Activated T-cell treated with anti-CD3 and anti-CD28 coated beads for 24 hours (primary cell): ENCODE results near the gene TBX4.
"Not testable (repeated sequence)": the region's sequence is repeated elsewhere in the genome, so short reads cannot be mapped to it uniquely, and the experiment has no call there.

Experiments used
- DNase-seq: peaks from one replicate; pipeline ENCODE4 v3.0.0-alpha.2; 2020; ENCODE audit warnings: low read depth

TBX4 gene

DNA sequence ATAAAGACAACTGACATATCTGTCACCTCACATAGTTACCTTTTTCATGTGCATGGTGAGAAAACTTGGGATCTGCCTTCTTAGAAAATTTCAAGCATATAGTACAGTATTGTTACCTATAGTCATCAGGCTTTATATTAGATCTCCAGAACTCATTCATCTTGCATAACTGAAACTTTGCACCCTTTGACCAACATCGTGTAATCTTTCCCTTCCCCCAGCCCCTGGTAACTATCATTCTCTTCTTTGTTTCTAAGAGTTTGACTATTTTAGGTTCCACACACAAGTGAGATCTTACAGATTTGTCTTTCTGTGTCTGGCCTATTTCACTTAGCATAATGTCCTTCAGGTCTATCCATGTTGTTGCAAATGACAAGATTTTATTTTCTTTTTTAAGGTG is 22.9 kb upstream of the TBX4 start:
- DNase-seq: no peak

DNA sequence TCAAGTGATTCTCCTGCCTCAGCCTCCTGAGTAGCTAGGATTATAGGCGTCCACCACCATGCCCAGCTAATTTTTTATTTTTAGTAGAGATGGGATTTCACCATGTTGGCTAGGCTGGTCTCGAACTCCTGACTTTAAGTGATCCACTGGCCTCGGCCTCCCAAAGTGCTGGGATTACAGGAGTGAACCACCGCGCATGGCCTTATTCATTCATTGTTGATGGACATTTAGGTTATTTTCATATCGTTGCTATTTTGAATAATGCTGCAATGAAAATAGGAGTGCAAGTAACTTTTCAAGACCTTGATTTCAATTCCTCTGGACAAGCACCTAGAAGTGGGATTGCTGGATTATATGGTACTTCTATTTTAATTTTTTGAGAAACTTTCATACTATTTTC is 22.4 kb upstream of the TBX4 start:
- DNase-seq: not testable (repeated sequence)

DNA sequence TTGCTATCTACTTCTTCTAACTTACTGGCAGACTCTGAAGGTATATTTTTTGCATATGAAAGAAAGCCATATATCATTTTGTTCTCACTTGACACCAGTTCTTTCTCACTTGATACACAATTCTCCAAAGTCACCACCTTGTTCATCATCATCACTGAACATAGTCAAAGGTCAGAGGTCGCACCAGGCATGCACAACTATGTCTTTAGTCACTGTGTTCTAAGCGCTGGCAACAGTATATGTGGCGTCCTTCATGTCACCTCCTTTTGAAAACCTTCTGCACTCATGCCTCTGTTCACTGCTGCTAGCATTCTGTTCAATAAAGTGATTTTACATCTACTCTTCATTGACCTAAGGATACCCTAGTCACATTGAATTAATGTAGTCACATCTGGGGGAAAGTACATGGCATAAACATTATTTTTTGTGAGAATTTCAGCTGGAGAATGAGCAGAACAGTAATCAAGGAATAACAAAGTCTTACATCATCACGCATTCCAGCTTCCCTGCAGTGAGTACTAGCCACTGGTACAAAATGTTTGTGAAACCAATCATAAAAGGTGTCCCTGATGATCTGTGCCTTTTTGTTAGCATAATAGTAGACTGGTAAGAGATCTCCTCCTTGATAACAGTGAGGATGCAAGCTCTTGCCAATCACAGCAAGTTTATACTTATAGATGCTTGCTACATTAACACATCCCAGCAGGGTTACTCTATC is 20.5 kb upstream of the TBX4 start:
- DNase-seq: no peak

DNA sequence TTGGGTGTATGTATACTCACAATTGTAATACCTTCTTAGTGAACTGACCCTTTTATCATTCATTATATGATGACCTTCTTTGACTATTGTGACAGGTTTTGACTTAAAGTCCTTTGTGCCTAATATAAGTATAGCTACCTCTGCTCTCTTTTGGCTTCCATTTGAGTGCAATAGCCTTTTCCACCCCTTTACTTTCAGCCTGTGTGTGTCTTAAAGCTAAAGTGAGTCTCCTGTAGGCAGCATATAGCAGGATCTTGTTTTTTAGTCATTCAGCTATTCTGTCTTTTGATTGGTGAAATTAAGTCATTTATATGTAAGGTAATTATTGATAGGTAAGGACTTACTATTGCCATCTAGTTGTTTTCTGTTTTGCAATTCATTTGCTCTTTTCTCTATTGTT is 15.9 kb upstream of the TBX4 start:
- no peak for DNase-seq

DNA sequence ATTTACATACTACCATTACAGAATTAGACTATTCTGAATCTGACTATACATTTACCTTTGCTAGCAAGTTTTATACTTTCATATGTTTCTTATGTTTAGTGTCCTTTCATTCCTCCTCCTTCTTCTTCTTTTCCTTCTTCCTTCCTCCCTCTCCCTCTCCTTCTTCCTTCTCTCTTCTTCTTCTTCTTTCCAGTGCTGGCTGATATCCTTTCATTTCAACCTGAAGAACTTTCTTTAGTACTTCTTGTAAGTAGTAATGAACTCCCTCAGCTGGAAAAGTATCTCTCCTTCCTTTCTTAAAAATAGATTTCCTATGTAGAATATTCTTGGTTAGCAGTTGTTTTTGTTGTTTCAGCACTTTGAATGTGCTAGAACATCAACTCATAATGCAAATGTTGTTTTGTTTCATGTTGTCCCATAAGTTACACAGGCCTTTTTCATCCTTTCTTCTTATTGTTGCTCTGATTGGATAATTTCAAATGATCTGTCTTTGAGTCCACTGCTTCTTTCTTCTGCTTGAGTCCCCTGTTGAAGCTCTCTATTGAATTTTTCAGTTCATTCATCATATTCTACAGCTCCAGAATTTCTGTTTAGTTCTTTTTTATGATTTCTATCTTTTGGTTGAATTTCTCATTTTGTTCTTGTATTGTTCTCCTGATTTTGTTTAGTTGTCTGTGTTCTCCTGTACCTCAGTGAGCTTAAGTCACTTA is 15.1 kb upstream of the TBX4 start:
- no peak for DNase-seq

DNA sequence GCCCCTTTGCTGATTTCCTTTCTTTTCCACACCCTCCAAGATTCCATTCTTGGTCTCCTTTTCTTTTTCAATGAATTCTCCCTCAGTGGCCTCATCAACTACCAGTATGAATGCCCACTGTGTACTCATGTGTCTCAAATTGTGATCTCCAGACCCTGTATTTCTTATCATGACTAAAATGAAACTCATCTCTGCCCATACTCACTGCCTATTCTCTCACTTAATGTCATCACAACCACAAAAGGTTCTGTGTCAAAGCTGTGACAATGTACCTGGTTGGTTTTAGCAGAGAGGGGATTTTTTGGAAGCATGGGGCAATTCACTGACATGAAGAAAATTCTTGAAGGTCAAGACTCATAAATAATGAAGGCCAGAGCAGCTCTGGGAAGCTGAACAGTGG is 11.5 kb upstream of the TBX4 start:
- DNase-seq: no peak

DNA sequence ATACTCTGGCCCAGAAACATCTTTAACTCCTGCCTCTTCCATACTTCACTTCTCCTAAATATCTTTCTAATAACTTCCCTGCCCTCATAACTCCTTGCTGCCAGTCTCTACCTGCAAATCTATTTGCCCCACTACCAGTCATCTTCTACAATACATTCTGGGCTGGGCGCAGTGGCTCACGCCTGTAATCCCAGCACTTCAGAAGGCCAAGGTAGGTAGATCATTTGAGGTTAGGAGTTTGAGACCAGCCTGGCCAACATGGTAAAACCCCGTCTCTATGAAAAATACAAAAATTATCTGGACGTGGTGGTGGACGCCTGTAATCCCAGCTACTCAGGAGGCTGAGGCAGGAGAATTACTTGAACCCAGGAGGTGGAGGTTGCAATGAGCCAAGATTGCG is 10.7 kb upstream of the TBX4 start:
- not testable (repeated sequence) for DNase-seq

DNA sequence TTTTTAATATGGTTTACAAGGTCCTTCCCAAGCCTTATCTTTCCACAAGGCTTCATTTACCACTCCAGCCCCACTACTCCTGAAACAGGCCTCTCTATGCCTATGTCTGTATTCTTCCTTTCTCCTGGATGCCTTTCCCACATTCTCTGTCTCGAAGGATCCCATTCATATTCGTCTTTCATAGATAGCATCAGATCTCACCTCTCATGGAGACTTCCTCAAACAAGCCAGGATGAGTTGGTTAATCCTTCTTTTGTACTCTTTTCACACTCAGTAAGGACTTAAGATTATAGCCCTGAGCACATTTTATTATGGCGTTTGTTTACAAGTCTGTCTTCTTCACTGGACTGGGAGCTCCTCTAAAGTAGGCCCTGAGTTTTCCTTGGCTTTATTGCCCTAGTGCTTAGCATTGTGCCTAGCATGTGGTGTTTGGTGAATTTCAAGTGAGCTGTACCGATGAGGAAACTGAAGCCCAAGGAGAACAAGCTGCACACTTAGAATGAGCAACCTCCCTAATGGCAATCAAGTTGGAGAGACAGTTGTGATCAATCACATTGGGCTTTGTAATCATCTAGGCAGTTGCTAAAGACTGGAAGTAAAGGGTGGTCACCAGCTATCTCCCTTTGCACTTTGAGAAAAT is 10.0 kb upstream of the TBX4 start:
- no peak for DNase-seq

DNA sequence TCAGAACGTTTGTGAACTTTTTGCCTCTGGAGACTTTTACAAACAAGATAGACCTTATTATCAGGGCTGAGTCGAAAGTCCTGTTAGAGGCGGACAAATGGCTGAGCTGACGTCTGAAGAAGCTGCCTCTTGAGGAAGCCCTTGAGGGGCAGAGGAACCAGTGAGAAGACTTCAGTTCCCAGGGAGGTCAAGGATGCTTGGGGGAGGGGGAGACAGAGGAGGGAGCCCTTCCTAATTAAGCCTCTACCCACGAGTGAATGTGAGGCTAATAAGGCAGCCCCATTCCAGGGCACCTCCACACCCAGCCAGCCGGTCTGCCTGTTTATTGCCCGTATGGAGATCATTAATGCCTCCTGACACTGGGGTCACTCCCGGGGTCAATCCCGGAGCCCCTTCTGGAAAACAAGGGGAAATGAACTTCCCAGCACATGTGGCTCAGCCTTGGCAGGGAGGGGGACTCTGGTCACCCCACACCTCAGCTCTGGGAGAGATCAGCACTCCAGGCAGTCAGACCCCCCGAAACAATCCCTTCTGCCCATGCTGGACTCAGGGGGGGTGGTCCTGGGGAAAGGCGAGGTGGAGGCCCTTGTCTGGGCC is 9.2 kb upstream of the TBX4 start:
- no peak for DNase-seq

DNA sequence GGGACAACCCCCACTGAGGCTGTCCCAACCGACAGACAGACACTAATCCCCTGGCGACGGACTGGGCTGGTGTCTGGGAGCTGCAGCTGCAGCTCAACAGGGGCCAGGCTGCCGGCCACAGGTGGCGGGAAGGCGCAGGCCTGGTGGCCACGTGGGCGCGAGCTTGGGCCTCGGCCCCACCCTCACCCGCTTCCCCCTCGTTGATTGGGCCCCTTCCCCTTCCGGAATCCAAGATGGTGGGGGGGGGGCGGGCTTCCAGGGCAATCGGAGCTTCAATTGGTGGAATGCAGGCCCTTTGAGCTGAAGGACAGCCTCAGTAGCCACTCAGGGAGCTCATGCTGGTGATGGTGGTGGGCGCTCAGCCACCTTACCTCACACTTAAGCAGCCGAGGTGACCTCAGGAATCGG is 8.7 kb upstream of the TBX4 start:
- DNase-seq: no peak

DNA sequence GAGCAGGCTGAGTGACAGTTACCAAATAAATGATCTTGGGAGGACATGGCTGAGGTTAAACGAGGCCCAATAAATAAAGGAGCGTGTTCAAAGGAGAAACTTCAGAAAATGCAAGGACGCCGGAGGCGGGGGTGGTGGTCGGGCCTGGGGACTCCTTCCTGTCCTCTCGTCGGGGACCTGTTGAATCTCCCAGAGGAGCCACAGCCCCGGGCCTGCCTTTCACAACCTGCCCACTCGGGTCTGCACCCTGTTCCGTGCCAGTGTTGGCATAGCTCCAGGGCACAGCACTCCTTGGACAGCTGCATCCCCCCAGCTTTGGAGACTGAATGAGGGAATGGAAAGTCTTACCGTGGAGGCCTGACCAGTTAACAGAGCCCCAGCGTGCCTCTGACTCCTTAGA is 8.1 kb upstream of the TBX4 start:
- DNase-seq: no peak

DNA sequence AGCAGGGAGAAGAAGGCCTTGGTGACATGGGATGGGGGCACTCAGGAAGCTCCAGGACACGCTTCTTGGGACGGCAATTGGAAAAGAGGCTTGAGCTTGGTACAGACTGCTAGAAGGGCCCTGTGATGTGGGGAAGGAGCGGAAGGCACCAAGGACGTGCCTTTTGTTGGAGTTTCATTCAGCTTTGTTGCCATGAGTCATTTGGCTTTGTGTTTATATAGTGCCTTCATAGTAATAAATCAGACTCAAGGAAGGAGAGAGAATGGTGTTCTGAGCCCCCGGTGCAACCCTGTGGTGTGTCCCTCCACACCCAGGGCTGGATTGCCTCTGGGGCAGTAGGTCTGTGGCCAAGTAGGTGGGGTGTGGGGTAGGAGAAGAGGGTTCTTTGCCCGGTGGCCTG is 7.4 kb upstream of the TBX4 start:
- no peak for DNase-seq

DNA sequence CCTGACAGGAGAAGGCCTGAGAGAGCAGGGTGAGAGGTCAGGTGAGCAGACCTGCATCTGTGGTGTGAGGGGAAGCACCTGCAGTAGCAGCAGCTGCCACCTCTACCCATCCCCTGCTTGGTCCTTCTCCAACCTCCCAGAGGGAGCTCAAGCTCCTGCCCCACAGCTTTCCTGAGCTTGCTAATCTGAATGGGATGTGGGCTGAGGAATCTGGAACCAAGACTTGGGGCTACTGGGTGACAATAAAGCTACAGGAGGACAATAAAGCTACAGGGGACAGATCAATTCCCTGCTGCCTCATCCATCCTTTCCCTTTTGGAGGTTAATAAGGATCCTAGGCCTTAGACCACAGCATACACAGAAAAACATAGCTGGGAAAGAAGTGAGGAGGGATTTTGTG is 4.9 kb upstream of the TBX4 start:
- no peak for DNase-seq

DNA sequence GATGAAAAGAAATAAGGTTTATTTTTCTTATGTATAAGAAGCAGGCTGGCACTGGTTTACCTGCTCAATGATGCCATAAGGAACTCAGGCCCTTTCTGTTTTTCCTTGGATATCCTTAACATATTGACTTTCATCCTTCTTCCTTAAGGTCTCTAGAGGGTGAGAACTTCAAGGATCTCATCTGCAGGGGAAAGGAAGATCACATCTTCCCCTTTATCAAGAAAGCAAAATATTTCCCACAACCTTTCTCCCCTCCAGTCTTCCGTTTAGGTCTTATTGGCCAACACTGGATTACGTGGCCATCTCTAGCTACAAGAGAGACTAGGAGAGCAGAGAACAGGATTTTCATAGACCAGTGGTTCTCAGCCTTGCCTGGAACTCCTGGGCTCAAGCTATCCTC is 4.2 kb upstream of the TBX4 start:
- DNase-seq: no peak

DNA sequence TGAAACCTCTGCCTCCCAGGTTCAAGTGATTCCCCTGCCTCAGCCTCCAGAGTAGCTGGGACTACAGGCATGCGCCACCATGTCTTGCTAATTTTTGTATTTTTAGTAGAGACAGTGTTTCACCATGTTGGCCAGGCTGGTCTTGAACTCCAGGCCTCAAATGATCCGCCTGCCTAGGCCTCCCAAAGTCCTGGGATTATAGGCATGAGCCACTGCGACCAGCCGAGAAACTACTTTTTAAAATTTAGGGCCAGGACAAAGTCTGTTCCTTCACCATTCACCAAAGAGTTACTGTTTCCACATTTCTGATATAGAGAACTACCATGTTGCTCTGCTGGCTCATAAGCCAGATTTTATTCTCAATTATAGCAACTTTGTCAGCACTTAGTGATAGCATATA is 3.1 kb upstream of the TBX4 start:
- DNase-seq: not testable (repeated sequence)

DNA sequence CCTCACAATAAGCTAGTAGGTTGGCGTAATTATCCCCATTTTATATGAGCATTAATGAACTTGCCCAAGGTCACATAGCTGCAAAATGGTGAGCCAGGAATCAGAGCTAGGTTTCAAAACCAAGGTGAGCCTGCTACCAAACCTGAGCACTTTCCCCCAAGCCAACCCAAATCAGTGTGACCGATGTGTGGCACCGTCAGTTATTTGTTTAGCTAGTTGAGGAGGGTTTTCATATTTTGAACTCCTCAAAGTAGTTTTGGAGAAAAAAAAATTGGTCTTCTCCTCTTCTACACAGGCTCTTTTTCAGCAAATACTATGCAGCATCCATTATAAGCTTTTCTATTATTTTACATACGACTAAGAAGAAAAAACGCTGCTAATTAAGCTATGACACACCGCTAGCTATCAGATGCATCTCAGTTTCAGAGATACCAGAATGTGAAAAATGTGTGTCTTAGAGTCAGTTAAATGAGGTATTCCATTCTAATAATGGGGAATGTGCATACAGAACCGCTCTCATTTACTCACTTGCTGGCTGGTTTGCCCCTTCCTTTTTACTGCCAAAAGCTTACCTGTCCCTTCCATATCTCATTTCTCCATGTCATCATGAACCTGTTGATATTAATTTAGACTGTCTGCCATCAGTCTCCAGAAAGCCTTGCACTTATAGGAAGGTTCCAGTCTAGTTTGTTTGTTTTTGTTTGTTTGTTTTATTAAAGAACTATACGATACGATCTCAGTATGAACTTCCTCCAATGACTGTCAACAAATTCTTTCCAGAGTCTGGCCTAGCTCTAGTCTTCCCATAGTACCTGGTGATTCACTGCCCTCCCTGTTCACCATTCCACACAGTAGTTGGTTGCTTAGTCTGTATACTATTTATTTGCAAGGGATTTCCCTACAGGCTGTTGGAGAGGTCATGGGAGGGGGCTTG is 2.2 kb upstream of the TBX4 start:
- no peak for DNase-seq

DNA sequence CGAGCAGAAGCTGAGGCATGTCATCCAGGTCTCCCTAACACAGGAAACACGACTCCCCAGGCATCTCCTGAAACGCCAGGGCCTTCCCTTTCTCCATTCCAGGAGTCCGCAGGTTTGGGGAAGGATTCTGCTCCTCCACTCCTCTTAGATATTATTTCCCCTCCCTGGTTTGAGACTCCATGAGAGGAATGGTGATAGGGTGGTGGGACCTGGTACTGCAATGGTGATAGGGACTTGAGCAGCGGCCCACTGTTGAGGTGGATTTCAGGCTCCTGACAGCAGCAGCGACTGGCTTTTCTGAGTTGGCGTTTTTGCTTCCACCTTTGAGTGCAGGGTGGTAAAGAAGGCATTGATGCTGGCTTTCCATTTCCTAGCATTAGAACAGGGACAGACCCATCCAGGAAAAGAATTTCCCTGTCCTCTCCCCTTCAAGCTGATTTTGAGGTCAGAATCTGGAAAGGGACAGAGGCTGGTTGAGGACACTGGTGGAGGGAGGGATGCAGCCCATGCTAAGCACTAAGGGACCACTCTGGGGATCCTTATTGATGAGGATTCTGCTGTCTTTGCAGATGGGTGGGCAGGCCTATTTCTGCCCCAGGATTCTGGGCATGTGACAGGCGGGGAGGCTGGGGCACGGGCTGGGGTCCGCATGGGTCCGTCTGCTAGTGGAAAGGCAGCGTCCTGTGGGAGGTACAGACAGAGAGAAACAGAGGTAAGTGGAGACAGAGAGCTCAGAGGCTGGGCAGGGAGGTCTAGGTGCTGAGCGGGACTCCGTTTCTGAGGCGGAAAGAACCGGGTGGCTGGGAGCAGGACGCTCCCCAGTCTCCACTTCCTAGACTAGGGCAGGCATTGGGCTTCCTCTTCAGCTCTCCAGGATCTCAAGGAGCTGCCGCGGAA is 1.3 kb upstream of the TBX4 start:
- no peak for DNase-seq

DNA sequence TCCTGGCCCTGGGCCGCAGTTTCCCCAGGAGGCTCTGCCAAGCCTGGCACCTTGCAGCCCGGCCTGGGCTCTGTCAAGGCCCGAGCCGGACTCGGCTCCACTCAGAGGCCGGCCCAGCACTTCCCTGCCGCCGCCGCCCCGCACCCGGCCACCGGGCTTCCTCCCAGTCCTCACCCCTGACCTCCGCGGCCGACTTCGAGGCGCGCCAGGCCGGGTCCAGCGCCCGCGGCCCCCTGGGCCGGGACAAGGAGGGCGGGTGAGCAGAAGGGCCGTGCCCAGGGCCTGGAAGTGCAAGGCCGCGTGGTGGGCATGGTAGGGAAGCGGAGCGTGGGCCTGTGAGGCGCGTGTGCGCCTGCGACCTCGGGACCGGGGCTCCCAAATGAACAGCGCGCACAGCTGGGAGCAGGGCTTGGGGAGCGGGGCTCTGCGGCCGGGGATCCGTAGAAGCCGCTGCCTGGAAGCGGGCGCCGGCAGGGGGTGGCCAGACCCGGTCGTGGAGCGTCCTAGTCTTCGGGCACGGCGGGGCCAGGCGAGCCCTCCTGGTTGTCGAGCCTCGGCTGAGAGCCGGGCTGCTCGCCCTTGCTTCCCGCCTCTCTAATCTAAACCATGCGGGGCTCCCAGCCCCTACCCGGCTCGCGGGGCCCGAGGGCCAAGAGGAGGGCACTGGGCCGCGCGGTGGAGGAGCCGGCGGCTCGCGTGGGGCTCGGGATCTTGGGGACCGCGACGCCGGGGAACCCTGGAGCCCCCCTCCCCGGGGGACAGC is 503 bp upstream of the TBX4 start:
- DNase-seq: no peak

DNA sequence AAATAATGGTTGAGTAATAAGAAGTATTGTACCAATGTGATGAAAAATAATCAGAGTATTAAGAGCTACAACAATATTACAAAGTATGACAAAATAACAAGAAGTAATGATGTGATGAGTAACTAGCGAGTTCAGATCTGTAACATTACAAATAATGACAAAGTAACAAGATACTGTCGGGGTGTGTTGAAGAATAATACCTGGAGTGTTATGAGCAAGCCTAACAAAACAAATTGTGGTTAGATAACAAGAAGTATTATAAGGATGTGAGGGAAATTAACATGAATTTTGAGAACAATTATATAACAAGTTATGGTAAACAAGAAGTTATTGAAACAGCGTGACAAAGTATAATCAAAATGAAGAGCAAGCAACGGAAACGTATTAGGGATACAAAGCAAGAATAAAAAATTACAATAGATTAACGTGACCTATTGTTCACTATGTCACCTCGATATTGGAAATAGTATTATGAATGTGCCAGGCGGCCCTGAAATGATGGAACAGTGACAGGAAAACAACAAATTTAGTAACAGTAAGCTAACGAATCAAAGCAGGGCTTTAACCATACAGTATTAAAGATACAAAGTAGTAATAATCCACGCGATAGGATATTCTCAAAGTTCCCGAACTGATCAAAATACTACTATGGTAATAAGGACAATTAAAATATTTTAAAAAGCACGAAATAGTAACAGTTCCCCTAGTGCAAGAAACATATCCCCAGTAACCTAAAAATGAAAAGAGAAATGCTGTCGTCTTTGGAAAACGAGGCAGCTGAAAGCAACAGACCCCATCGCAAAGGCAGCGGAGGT is 1.6 kb downstream of the TBX4 start:
- DNase-seq: no peak
